ENCODE results near the gene TOX2. TPM values are rescaled to one million over a fixed set of nuclear protein-coding genes. Genes with fewer than 3 reads are reported as not detected.

The TOX2 gene
- total RNA-seq, 1 experiment from 2014 or later: 1.7 TPM

DNA sequence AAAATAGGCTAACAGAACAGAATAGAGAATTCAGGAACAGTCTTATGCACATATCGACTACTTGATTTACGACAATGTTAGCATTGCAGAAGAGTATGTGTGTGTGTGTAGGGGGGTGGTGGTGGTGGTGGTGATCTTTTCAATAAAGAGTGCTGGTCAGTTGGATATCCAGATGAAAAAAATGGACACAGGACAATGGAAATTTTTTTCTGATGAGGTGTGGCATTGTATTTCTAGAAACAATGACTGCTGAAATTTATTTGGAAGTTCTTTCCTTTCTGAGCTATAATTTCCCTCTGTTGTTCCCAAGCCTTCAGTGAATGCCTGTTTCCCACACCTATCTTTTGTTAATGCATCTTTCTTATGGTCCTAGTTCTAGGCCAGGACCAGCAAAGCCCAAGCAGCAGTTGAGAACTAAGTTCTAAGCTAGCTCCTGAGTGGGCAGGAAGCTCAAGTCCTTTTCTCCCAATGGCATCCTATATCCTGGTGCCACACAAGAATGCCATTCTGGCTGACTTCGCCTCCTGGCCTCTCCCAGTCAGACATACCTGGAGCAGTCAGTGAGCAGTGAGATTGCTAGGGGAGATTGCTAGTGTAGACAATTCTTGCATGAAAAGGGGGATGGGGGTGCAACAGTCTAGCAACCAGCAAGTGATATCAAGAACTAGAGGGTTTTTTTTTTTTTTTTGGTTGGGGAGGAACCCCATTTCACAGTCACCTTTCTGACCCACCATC is 1.2 kb upstream of the TOX2 start:
- Histone ChIP-seq H2BK120ac (ENCODE audit: low read depth, low read length, poor library complexity, severe bottlenecking) (no peak overlapping the region), H3K27ac (ENCODE audit: insufficient read length, low read depth, low read length) (no peak overlapping the region), H3K27me3 (ENCODE audit: insufficient read depth, low read length) (peaks cover 18% of the 10 kb centered on the region; the same call in 1 of the 2 replicates), H3K56ac (ENCODE audit: insufficient read length, low read depth, low read length) (no peak overlapping the region), H2BK15ac (ENCODE audit: low read depth, low read length) (no peak overlapping the region), H2AFZ (ENCODE audit: low read length) (no peak overlapping the region), H3K14ac (ENCODE audit: insufficient read depth, low read length) (no peak overlapping the region), H3T11ph (ENCODE audit: low read length) (no peak overlapping the region), H3K23ac (ENCODE audit: insufficient read length, low read depth, low read length) (no peak overlapping the region), H3K9me3 (ENCODE audit: control insufficient read depth, low read depth, low read length) (no peaks in the 10 kb centered on the region), H4K91ac (ENCODE audit: insufficient read length, low read depth, low read length) (no peak overlapping the region), H4K5ac (ENCODE audit: insufficient read length, low read depth, low read length) (no peak overlapping the region), H2BK12ac (ENCODE audit: insufficient read length, low read depth, low read length) (no peak overlapping the region), H2BK5ac (ENCODE audit: insufficient read length, low read length) (no peak overlapping the region), H2AK5ac (ENCODE audit: insufficient read length, low read length) (no peak overlapping the region), H3K23me2 (ENCODE audit: insufficient read length, low read depth, low read length, poor library complexity, severe bottlenecking) (peaks cover 19% of the 10 kb centered on the region), H3K9ac (ENCODE audit: extremely low read depth, insufficient read length, low read length) (no peak overlapping the region), H3K4me1 (ENCODE audit: insufficient read depth, low read length) (no peaks in the 10 kb centered on the region), H3K4me2 (ENCODE audit: insufficient read depth, insufficient read length, low read length) (no peak overlapping the region), H4K8ac (replicated peaks; ENCODE audit: insufficient read length, low read depth, low read length) (no peak overlapping the region), H3K18ac (ENCODE audit: insufficient read length, low read depth, low read length) (no peak overlapping the region), H4K20me1 (ENCODE audit: control insufficient read depth, insufficient read depth, insufficient read length) (peaks cover 3% of the 10 kb centered on the region), H3K4ac (ENCODE audit: low read depth, low read length) (no peak overlapping the region), H3K79me2 (ENCODE audit: insufficient read depth, low read length) (no peaks in the 10 kb centered on the region), H2BK20ac (ENCODE audit: low read depth, low read length, poor library complexity, severe bottlenecking) (no peak overlapping the region), H3K79me1 (ENCODE audit: insufficient read depth, low read depth, low read length, poor library complexity, severe bottlenecking) (no peaks in the 10 kb centered on the region)
- Mint-ChIP-seq H3K9me3 (peaks cover 16 to 20% of the 10 kb centered on the region in 2 experiments; a peak in 4 of 5 replicates), H3K27me3 (ENCODE audit: low read depth) (peaks cover 64% of the 10 kb centered on the region), H3K36me3 (ENCODE audit: insufficient read depth in 1 of 3, low read depth in 3 of 3) (peaks cover 0 to 5% (median 0%) of the 10 kb centered on the region in 3 experiments; a peak in 3 of 7 replicates), H3K4me1 (peaks cover 14 to 18% of the 10 kb centered on the region in 2 experiments), H3K27ac (no peak overlapping the region), H3K4me3 (peak overlapping the region; percentile 61 to 79)
- TF ChIP-seq, protein P1, sequence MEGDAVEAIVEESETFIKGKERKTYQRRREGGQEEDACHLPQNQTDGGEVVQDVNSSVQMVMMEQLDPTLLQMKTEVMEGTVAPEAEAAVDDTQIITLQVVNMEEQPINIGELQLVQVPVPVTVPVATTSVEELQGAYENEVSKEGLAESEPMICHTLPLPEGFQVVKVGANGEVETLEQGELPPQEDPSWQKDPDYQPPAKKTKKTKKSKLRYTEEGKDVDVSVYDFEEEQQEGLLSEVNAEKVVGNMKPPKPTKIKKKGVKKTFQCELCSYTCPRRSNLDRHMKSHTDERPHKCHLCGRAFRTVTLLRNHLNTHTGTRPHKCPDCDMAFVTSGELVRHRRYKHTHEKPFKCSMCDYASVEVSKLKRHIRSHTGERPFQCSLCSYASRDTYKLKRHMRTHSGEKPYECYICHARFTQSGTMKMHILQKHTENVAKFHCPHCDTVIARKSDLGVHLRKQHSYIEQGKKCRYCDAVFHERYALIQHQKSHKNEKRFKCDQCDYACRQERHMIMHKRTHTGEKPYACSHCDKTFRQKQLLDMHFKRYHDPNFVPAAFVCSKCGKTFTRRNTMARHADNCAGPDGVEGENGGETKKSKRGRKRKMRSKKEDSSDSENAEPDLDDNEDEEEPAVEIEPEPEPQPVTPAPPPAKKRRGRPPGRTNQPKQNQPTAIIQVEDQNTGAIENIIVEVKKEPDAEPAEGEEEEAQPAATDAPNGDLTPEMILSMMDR (conservative IDR thresholded peaks at IDR 0.05): no peak
- no peak for DNase-seq
- WGBS (ENCODE audit: extremely low coverage, insufficient read length, low lambda C conversion rate): no CpG with 5 or more reads among the region's 3 CpGs
